Measurements from ENCODE around the gene PDE3B.
A peak's percentile ranks its signal among the peaks of the same experiment; 100 is the strongest.

The PDE3B gene

DNA sequence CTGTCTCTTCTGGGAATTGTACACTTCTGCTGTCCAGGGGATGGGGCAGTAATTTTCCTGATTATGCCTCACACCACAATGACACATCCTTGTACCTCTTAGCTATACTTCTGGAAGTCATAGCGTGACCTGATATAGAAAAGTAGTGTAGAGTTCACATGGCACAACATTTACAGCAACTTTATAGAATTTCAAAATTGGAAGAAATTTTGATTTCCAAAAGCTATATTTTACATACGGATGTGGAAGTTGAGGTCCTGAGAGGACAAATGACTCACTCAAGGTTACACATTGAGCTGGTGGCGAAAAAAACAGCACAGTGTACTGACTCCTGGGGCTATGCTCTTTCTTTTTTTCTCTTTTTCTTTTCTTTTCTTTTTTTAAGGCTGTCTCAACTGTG is 254.8 kb downstream of the PDE3B start:
- H3K36me3 Mint-ChIP-seq (ENCODE audit: low read depth): no peaks in the 10 kb centered on the region
- no peak overlapping the region for H3K4me3 Mint-ChIP-seq
- peaks cover 3% of the 10 kb centered on the region for H3K9me3 Mint-ChIP-seq
- no peaks in the 10 kb centered on the region for H3K4me1 Mint-ChIP-seq
- peak overlapping the region in 1 of 3 experiments; percentile 90 for H3K27ac Mint-ChIP-seq
- TF ChIP-seq, protein P1, sequence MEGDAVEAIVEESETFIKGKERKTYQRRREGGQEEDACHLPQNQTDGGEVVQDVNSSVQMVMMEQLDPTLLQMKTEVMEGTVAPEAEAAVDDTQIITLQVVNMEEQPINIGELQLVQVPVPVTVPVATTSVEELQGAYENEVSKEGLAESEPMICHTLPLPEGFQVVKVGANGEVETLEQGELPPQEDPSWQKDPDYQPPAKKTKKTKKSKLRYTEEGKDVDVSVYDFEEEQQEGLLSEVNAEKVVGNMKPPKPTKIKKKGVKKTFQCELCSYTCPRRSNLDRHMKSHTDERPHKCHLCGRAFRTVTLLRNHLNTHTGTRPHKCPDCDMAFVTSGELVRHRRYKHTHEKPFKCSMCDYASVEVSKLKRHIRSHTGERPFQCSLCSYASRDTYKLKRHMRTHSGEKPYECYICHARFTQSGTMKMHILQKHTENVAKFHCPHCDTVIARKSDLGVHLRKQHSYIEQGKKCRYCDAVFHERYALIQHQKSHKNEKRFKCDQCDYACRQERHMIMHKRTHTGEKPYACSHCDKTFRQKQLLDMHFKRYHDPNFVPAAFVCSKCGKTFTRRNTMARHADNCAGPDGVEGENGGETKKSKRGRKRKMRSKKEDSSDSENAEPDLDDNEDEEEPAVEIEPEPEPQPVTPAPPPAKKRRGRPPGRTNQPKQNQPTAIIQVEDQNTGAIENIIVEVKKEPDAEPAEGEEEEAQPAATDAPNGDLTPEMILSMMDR (IDR thresholded peaks at IDR 0.05; ENCODE audit: unreplicated experiment in 3 of 3): no peak
- peaks cover 6% of the 10 kb centered on the region for H3K27me3 Mint-ChIP-seq (ENCODE audit: low read depth)

DNA sequence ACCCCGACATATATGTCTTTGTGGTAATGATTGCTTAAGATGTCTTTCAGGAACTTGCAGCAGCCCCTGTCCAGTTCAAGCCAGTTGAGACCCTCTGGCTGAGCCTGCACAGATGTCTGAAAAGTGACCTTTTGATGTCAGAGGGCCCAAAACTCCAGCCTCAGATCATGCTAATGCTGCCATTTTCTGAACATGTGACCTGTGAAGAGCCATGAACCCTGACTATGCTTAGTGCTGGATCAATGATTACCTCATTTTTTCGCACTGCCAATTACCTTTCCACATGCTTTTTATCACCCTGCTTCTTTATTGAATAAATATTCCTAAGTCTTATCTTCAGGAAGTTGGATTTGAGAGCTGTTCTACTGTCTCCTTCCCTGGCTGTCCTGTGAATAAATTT is 255.3 kb downstream of the PDE3B start:
- Mint-ChIP-seq H3K4me1 (no peaks in the 10 kb centered on the region), H3K27ac (peak overlapping the region in 1 of 3 experiments; percentile 90), H3K36me3 (ENCODE audit: low read depth) (no peaks in the 10 kb centered on the region), H3K9me3 (no peaks in the 10 kb centered on the region), H3K4me3 (no peak overlapping the region), H3K27me3 (ENCODE audit: low read depth) (peaks cover 6% of the 10 kb centered on the region)
- TF ChIP-seq, protein P1 (IDR thresholded peaks at IDR 0.05; ENCODE audit: unreplicated experiment in 3 of 3): no peak

DNA sequence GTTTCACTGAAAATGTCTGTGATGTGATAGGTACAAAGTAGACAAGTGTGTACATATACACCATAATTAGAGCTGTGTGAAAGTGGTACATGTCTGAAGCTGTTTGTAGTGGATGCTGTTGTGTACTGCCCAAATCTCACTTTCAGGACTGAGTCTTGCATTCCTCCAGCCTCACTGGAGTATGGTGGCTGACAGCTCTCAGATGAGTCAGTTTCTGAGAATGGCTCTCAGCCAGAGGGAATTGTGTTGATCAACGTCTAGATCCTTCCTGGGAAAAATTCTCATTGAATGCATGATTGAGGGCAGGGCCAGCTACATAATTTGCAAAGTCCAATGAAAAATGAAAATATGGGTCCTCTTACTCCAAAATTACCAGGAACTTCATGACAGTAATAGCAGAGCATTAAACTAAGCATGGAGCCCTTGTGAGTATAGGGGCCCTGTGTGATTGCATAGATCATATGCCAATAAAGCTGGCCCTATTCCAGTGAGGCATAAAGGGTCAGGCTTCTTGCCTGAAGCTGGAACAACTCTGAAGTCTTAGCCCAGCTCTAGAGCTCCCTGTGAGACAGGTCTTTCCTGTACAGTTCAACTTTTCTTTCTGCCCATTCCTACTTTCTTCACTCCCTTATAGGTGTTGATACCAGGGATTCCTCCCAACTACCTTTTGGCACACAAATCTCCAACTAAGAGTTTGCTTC is 259.2 kb downstream of the PDE3B start:
- Mint-ChIP-seq H3K4me3 (no peak overlapping the region), H3K27ac (no peak overlapping the region), H3K27me3 (ENCODE audit: low read depth) (peaks cover 8% of the 10 kb centered on the region), H3K36me3 (ENCODE audit: low read depth) (no peaks in the 10 kb centered on the region), H3K4me1 (no peaks in the 10 kb centered on the region), H3K9me3 (no peaks in the 10 kb centered on the region)
- TF ChIP-seq, protein P1 (IDR thresholded peaks at IDR 0.05; ENCODE audit: unreplicated experiment in 3 of 3): no peak

DNA sequence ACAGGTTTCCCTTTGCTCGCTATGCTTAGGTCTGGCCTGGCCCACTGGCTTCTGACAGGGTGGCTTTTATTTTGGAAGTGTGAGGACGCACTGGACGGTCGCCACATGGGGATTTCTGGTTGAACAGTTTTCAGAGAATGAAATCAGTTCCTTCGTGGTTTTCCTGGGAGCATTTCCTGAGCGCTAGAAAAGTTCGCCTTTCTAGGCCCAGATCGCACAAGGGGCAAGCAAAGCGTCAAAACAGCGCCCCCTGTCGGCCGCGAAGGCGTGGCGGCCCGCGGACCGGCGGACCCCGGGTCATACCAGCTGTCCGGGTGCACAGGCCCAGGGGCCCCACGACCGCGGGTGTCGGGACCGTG is 261.1 kb downstream of the PDE3B start:
- peaks cover 8% of the 10 kb centered on the region for H3K27me3 Mint-ChIP-seq (ENCODE audit: low read depth)
- H3K9me3 Mint-ChIP-seq: no peaks in the 10 kb centered on the region
- H3K36me3 Mint-ChIP-seq (ENCODE audit: low read depth): no peaks in the 10 kb centered on the region
- no peak overlapping the region for H3K27ac Mint-ChIP-seq
- no peak overlapping the region for H3K4me3 Mint-ChIP-seq
- TF ChIP-seq, protein P1 (IDR thresholded peaks at IDR 0.05; ENCODE audit: unreplicated experiment in 3 of 3): peak in 2 of 3 experiments; percentile 20 to 31
- no peaks in the 10 kb centered on the region for H3K4me1 Mint-ChIP-seq

DNA sequence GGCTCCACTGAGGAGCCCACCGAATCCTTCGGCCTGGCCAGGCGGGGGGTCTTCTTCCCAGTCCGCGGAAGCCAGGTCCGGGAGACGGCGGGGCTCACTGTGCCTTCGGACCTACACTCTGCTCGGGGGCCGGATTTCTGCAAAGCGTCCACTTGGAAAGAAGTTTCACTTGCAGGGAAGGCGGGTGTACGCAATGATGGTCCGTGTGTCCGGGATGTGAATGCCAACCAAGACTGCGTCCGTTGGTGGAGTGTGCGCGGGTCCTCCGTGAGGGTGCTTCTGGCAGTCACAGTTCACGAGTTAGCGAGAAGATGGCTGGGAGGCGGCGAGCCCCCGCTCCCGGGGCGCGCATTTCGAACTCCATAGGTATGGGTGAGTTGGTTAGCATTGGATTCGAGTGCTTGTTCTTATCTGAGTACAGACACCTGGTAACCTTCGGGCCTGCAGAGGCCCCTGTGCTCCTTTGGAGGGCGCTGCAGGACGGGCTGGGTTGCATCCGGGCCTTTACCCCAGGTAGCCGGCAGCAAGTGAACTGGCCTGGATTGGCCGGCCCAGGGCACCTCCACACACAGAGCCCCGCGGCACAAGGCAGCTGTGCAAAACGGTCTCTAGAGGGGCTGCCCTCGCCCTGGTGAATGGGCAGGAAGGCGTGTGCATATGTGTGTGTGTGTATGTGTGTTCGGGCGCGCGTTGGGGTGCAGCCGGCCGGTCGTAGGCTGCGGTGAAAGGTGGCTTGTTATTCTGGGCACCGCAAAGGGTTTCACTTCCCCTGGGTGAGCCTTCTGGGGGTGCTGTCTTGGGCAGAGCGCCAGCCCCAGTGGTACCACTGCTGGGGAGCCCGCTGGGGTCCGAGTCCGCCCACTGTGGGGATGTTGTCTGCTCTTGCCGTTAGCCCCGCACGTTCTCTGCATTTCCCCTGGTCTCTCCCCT is 261.8 kb downstream of the PDE3B start:
- H3K27ac Mint-ChIP-seq: no peak overlapping the region
- TF ChIP-seq, protein P1 (IDR thresholded peaks at IDR 0.05; ENCODE audit: unreplicated experiment in 3 of 3): peak in 1 of 3 experiments; percentile 6
- peak overlapping the region in 1 of 3 experiments; percentile 32 for H3K4me3 Mint-ChIP-seq
- H3K9me3 Mint-ChIP-seq: no peaks in the 10 kb centered on the region
- no peaks in the 10 kb centered on the region for H3K4me1 Mint-ChIP-seq
- no peaks in the 10 kb centered on the region for H3K36me3 Mint-ChIP-seq (ENCODE audit: low read depth)
- peaks cover 8% of the 10 kb centered on the region for H3K27me3 Mint-ChIP-seq (ENCODE audit: low read depth)
